ENCODE results near the gene MIPOL1.

DNA sequence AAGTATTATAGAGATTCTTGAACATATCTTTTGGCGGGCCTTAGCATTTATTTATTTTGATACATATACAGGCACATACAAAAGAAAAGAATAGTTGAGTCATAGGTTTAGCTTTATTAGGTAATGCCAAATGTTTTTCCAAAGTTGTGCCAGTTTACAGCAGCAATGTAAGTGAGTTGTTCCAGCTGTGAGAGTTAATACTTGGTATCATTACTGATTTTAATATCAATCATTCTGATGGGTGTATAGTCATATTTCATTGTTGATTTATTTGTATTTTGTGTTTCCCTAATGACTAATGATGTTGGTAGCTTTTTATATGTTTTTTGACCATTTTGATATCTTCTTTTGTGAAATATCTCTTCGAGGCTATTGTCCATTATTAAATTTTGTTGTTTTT lies 122.4 kb downstream of the MIPOL1 start:
- TF ChIP-seq POLR2A (IDR thresholded peaks at IDR 0.05) (no peak), EP300 (IDR thresholded peaks at IDR 0.05; ENCODE audit: low read depth) (no peak)
- TF ChIP-seq, protein P1, sequence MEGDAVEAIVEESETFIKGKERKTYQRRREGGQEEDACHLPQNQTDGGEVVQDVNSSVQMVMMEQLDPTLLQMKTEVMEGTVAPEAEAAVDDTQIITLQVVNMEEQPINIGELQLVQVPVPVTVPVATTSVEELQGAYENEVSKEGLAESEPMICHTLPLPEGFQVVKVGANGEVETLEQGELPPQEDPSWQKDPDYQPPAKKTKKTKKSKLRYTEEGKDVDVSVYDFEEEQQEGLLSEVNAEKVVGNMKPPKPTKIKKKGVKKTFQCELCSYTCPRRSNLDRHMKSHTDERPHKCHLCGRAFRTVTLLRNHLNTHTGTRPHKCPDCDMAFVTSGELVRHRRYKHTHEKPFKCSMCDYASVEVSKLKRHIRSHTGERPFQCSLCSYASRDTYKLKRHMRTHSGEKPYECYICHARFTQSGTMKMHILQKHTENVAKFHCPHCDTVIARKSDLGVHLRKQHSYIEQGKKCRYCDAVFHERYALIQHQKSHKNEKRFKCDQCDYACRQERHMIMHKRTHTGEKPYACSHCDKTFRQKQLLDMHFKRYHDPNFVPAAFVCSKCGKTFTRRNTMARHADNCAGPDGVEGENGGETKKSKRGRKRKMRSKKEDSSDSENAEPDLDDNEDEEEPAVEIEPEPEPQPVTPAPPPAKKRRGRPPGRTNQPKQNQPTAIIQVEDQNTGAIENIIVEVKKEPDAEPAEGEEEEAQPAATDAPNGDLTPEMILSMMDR (IDR thresholded peaks at IDR 0.05), result no peak
